Keratinocyte (primary cell): ENCODE data around the gene SYNJ2. TPM values are rescaled to one million over a fixed set of nuclear protein-coding genes. Genes with fewer than 3 reads are reported as not detected.

Experiments
- DNase-seq: peaks from one replicate; pipeline ENCODE4 v3.0.0-alpha.2; 2011; ENCODE audit warnings: low read depth, missing footprints, low spot score
- FAIRE-seq: peaks from 2 replicates; lab custom pipeline; 2011; peaks lifted over from hg19 to GRCh38; lab: Jason Lieb, UNC
- H2AFZ ChIP-seq: 2 replicates; pipeline ENCODE4 v1.6.0; 2012; ENCODE audit warnings: low read length, control low read depth, inconsistent platforms; ENCODE audit not compliant: control insufficient read depth
- H3K27ac ChIP-seq: 2 replicates; pipeline ENCODE4 v1.5.1; 2011; ENCODE audit warnings: low read length; ENCODE audit not compliant: control insufficient read depth, insufficient read depth
- H3K27me3 ChIP-seq: 3 replicates; pipeline ENCODE4 v1.6.0; 2011; ENCODE audit warnings: low read length; ENCODE audit not compliant: control insufficient read depth, insufficient read depth; ENCODE audit errors: extremely low read depth
- H3K36me3 ChIP-seq, 2 experiments: 2 replicates in 1 of 2; 3 replicates in 1 of 2; pipeline ENCODE4 v1.5.1; 2011; ENCODE audit warnings: low read length in 2 of 2, mild to moderate bottlenecking in 1 of 2; ENCODE audit not compliant: control insufficient read depth in 2 of 2, insufficient read depth in 2 of 2; ENCODE audit errors: extremely low read depth in 1 of 2
- H3K4me1 ChIP-seq: 3 replicates; pipeline ENCODE4 v1.5.1; 2011; ENCODE audit warnings: low read length; ENCODE audit not compliant: control insufficient read depth, insufficient read depth; ENCODE audit errors: extremely low read depth
- H3K4me2 ChIP-seq: 3 replicates; pipeline ENCODE4 v1.6.0; 2011; ENCODE audit warnings: low read depth, low read length; ENCODE audit not compliant: control insufficient read depth, insufficient read depth; ENCODE audit errors: extremely low read depth
- H3K4me3 ChIP-seq, 3 experiments: fragments of 200-600 bp in 1 of 3; sonication (generic) in 1 of 3; 2 replicates in 2 of 3; 3 replicates in 1 of 3; pipeline ENCODE4 v1.5.1; 2011 to 2016; ENCODE audit warnings: low read length in 3 of 3, mild to moderate bottlenecking in 3 of 3, control low read depth in 2 of 3, inconsistent platforms in 1 of 3, low read depth in 1 of 3, mixed read lengths in 1 of 3, mixed run types in 1 of 3, moderate library complexity in 1 of 3; ENCODE audit not compliant: control insufficient read depth in 2 of 3, insufficient read depth in 2 of 3; ENCODE audit errors: extremely low read depth in 1 of 3
- H3K79me2 ChIP-seq: 2 replicates; pipeline ENCODE4 v1.6.0; 2012; ENCODE audit warnings: low read length; ENCODE audit not compliant: control insufficient read depth, insufficient read depth
- H3K9ac ChIP-seq: 3 replicates; pipeline ENCODE4 v1.6.0; 2011; ENCODE audit warnings: low read length; ENCODE audit not compliant: control insufficient read depth, insufficient read depth; ENCODE audit errors: extremely low read depth
- H3K9me1 ChIP-seq: 3 replicates; pipeline ENCODE4 v1.6.0; 2011; ENCODE audit warnings: low read length; ENCODE audit not compliant: control insufficient read depth, insufficient read depth; ENCODE audit errors: extremely low read depth
- H3K9me3 ChIP-seq: 2 replicates; pipeline ENCODE4 v1.5.1; 2012; ENCODE audit warnings: low read depth, low read length; ENCODE audit not compliant: control insufficient read depth
- H4K20me1 ChIP-seq: 3 replicates; pipeline ENCODE4 v1.6.0; 2011; ENCODE audit warnings: low read length; ENCODE audit not compliant: control insufficient read depth, insufficient read depth; ENCODE audit errors: extremely low read depth
- EZH2 ChIP-seq: IDR thresholded peaks from one replicate; pipeline ENCODE4 v1.6.1; 2012; ENCODE audit warnings: inconsistent platforms, mild to moderate bottlenecking, low read length, moderate library complexity
- dilution Hi-C: fragments of 300-500 bp; cut with MboI; formaldehyde crosslinking; loops from one replicate; pipeline ENCODE4 v1.7.0; 2020; ENCODE audit warnings: low sequenced_read_pairs; ENCODE audit not compliant: extremely low pct_ligation_motif_present
- polyA plus RNA-seq, 5 experiments: library from polyadenylated mRNA; depleted of rRNA in 3 of 5; stranded (reverse) in 3 of 5; stranded (forward) in 1 of 5; unstranded in 1 of 5; fragments of >200 nt; gene quantifications; 1 replicate in 1 of 5; 2 replicates in 3 of 5; 3 replicates in 1 of 5; pipeline versions ENCODE4 v1.2.1 to v1.2.3, GENCODE V29; 2011 to 2012; ENCODE audit warnings: missing spikeins in 2 of 5, low read depth in 1 of 5, low replicate concordance in 1 of 5
- TF ChIP-seq, protein P1 (sequence below), 3 experiments: IDR thresholded peaks in 1 of 3; conservative IDR thresholded peaks in 1 of 3; optimal IDR thresholded peaks in 1 of 3; 2 replicates in 2 of 3; 3 replicates in 1 of 3; pipeline versions ENCODE3 to v1.5.1; 2011; ENCODE audit warnings: low read length in 3 of 3, mild to moderate bottlenecking in 3 of 3, moderate library complexity in 2 of 3, control low read depth in 1 of 3, inconsistent platforms in 1 of 3; ENCODE audit not compliant: insufficient read depth in 2 of 3; ENCODE audit errors: extremely low read depth in 1 of 3

The SYNJ2 gene
- polyA plus RNA-seq, 1 donor (not counting 4 experiments of a cell fraction or from before 2014, with no cell fraction given): 8.6 TPM

DNA sequence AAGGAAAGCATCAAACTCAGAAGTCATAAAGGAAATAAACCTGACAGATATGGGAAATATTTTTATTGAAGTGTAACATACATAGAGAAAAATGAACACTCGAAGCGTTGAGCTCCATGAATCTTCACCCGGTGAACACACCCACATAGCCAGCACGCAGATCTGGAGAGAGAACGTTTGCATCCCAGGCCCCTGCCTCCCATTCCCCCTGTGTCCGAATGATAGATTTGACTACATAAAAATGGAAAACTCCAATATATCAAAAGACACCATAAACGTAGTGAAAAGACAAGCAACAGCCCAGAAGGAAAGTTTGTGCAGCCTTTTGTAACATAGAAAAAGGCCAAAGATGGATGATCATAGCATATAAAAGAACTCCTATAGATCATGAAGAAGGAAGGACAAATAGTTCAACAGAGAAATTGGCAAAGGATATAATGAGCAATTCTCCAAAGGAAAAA is 17.1 kb downstream of the SYNJ2 start:
- peaks cover 2% of the 10 kb centered on the region for H3K9me1 ChIP-seq
- no peaks in the 10 kb centered on the region for H3K36me3 ChIP-seq
- DNase-seq: no peak
- H3K9me3 ChIP-seq: no peaks in the 10 kb centered on the region
- peaks cover 27% of the 10 kb centered on the region for H3K79me2 ChIP-seq
- H3K9ac ChIP-seq: no peak overlapping the region
- no peaks in the 10 kb centered on the region for H4K20me1 ChIP-seq
- no peak for FAIRE-seq
- no peak overlapping the region for H3K4me3 ChIP-seq
- no peak overlapping the region for H2AFZ ChIP-seq
- H3K27me3 ChIP-seq: no peaks in the 10 kb centered on the region
- peaks cover 21% of the 10 kb centered on the region for H3K4me1 ChIP-seq
- H3K4me2 ChIP-seq: no peak overlapping the region
- H3K27ac ChIP-seq: no peak overlapping the region
- dilution Hi-C loops: no loop called here
- TF ChIP-seq EZH2: no peak
- TF ChIP-seq, protein P1, sequence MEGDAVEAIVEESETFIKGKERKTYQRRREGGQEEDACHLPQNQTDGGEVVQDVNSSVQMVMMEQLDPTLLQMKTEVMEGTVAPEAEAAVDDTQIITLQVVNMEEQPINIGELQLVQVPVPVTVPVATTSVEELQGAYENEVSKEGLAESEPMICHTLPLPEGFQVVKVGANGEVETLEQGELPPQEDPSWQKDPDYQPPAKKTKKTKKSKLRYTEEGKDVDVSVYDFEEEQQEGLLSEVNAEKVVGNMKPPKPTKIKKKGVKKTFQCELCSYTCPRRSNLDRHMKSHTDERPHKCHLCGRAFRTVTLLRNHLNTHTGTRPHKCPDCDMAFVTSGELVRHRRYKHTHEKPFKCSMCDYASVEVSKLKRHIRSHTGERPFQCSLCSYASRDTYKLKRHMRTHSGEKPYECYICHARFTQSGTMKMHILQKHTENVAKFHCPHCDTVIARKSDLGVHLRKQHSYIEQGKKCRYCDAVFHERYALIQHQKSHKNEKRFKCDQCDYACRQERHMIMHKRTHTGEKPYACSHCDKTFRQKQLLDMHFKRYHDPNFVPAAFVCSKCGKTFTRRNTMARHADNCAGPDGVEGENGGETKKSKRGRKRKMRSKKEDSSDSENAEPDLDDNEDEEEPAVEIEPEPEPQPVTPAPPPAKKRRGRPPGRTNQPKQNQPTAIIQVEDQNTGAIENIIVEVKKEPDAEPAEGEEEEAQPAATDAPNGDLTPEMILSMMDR (optimal IDR thresholded peaks at IDR 0.05 in 1 of 3, IDR thresholded peaks at IDR 0.05 in 1 of 3, conservative IDR thresholded peaks at IDR 0.05 in 1 of 3; ENCODE audit: extremely low read depth in 1 of 3, insufficient read depth in 2 of 3, low read length in 3 of 3): no peak

DNA sequence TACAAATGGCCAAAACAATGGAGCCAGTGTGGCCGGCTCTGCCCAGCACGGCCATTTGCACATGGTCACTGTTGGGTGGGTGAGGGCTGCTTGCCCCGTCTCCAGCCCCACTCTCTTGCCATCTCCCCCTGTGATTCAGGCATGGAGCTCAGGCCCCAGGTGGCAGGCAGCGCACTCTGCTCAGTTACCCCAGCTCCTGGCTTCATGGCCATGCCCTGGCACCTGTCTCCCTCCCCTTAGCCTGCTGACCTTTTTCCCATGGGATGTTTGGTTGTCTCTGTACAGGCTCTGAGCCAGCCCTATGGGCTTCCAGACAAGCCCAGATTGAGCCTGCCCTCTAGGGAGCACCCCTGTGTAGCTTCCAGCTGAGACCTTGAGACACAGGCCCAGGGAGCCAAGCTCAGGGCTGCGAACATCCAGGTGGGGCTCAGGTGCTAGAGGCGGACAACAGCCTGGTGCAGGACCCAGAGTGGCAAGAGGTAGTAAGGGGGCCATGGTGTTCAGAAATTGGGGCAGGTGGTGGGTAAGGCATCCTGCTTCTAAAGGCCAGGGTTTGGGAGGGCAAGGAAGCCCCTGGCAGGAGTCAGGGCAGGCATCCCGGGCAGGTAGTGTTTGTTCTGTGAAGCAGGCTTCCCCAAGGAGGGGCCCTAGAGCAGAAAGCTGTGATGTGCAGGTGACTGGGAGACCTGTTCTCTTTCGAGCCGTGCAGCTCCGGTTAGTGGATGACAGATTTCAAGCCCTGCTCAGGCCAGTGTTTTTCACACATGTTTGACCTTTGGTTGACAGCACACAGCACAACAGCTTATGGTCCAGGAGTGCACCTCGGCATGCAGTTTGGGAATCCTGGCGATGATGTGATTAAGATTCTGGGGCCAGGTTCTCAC is 17.7 kb downstream of the SYNJ2 start:
- Histone ChIP-seq H3K27me3 (no peaks in the 10 kb centered on the region), H3K9me1 (peaks cover 2% of the 10 kb centered on the region), H4K20me1 (no peaks in the 10 kb centered on the region), H3K4me1 (peaks cover 26% of the 10 kb centered on the region), H3K4me2 (no peak overlapping the region), H3K9ac (no peak overlapping the region), H3K79me2 (peaks cover 28% of the 10 kb centered on the region), H3K27ac (no peak overlapping the region), H3K9me3 (no peaks in the 10 kb centered on the region), H2AFZ (no peak overlapping the region), H3K4me3 (no peak overlapping the region), H3K36me3 (no peaks in the 10 kb centered on the region)
- DNase-seq: no peak
- no peak for TF ChIP-seq EZH2
- TF ChIP-seq, protein P1 (optimal IDR thresholded peaks at IDR 0.05 in 1 of 3, IDR thresholded peaks at IDR 0.05 in 1 of 3, conservative IDR thresholded peaks at IDR 0.05 in 1 of 3; ENCODE audit: extremely low read depth in 1 of 3, insufficient read depth in 2 of 3, low read length in 3 of 3): no peak
- dilution Hi-C loops: no loop called here
- FAIRE-seq: no peak
